ENCODE data around the gene ZNF467. TPM values are rescaled to one million over a fixed set of nuclear protein-coding genes. Genes with fewer than 3 reads are reported as not detected.

ZNF467 gene
- total and polyA plus RNA-seq, 7 donors, result 0.87 to 2.8 (median 1.7) TPM

DNA sequence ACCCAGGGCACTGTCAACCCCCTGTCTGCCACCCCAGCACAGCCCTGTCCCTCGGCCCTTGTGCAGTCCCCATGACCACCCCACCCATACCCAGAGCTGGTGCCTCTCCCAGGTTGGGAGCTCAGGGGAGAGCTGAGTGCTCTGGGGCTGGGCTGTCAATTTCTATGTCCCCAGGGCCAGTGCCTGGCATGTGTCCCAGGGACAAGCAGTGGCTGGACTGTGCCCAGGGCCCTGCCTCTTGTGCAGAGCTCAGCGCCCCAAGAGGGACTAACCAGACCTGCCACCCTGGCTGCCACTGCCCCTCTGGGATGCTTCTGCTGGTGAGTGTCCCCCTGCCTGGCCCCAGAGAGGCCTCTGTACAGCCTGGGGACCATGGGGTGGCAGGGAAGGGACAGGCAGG is 35.8 kb upstream of the ZNF467 start:
- ATAC-seq, result no peak
- intact Hi-C loops (cut with DNase I), result no loop called here
- Histone ChIP-seq H3K4me1 (no peaks in the 10 kb centered on the region), H3K36me3 (ENCODE audit: insufficient read depth in 1 of 2, low read depth in 1 of 2) (no peaks in the 10 kb centered on the region), H3K4me3 (no peak overlapping the region), H3K27ac (no peak overlapping the region), H3K27me3 (ENCODE audit: insufficient read depth in 3 of 3, low read length in 2 of 3) (peaks cover 0 to 2% (median 0%) of the 10 kb centered on the region in 3 donors), H3K9me3 (no peaks in the 10 kb centered on the region)
- DNase-seq, result no peak
- TF ChIP-seq, protein P1, sequence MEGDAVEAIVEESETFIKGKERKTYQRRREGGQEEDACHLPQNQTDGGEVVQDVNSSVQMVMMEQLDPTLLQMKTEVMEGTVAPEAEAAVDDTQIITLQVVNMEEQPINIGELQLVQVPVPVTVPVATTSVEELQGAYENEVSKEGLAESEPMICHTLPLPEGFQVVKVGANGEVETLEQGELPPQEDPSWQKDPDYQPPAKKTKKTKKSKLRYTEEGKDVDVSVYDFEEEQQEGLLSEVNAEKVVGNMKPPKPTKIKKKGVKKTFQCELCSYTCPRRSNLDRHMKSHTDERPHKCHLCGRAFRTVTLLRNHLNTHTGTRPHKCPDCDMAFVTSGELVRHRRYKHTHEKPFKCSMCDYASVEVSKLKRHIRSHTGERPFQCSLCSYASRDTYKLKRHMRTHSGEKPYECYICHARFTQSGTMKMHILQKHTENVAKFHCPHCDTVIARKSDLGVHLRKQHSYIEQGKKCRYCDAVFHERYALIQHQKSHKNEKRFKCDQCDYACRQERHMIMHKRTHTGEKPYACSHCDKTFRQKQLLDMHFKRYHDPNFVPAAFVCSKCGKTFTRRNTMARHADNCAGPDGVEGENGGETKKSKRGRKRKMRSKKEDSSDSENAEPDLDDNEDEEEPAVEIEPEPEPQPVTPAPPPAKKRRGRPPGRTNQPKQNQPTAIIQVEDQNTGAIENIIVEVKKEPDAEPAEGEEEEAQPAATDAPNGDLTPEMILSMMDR (IDR thresholded peaks at IDR 0.05), result no peak
- WGBS, 3 donors, result 76 to 86% (median 83%) methylated on average over 2 of the region's 2 CpGs

DNA sequence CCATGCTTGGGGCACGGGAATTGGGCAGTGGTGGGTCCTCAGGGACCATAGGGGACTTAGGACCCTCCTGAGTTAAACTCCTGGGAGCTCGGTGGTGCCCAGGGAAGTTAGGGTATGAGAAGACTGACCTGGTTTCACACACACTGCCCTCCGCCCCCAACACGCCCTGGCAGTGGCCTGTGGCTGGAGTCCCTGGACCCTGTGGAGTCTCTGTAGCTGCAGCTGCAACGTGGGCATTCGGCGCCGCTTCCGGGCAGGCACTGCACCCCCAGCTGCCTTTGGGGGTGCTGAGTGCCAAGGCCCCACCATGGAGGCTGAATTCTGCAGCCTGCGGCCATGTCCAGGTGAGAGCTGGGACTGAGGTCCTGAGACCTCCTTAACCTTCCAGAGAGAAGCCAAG is 34.9 kb upstream of the ZNF467 start:
- intact Hi-C loops (cut with DNase I), result no loop called here
- TF ChIP-seq, protein P1 (IDR thresholded peaks at IDR 0.05), result no peak
- WGBS, 3 donors, result 87 to 93% (median 87%) methylated on average over 8 to 10 of the region's 10 CpGs

DNA sequence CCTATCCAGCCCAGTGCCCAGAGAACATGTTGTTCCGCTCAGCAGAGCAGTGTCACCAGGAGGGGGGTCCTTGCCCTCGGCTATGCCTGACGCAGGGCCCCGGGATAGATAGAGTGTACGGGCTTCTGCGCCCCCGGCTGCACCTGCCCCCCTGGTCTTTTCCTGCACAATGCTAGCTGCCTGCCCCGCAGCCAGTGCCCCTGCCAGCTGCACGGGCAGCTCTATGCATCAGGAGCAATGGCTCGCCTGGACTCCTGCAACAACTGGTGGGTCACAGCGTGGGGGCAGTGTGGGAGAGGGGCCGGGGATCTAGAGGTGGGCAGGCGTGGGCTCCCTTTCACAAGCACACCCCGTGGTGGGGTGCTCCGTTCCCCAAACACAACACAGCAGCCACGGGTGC is 33.3 kb upstream of the ZNF467 start:
- intact Hi-C loops (cut with DNase I), result no loop called here
- Histone ChIP-seq H3K4me3 (no peak overlapping the region), H3K9me3 (no peaks in the 10 kb centered on the region), H3K4me1 (no peaks in the 10 kb centered on the region), H3K27ac (no peak overlapping the region), H3K36me3 (ENCODE audit: insufficient read depth in 1 of 2, low read depth in 1 of 2) (no peaks in the 10 kb centered on the region), H3K27me3 (ENCODE audit: insufficient read depth in 3 of 3, low read length in 2 of 3) (peaks cover 0 to 2% (median 0%) of the 10 kb centered on the region in 3 donors)
- 68 to 72% (median 69%) methylated on average over 16 of the region's 16 CpGs for WGBS, 3 donors
- ATAC-seq (no peak), DNase-seq (no peak)
- TF ChIP-seq, protein P1 (IDR thresholded peaks at IDR 0.05), result no peak

More for the DNA sequence above, 34.9 kb upstream of the ZNF467 start:
- Histone ChIP-seq H3K36me3 (ENCODE audit: insufficient read depth in 1 of 2, low read depth in 1 of 2) (no peaks in the 10 kb centered on the region), H3K27me3 (ENCODE audit: insufficient read depth in 3 of 3, low read length in 2 of 3) (peaks cover 0 to 2% (median 0%) of the 10 kb centered on the region in 3 donors), H3K27ac (no peak overlapping the region), H3K4me1 (no peaks in the 10 kb centered on the region), H3K9me3 (no peaks in the 10 kb centered on the region), H3K4me3 (no peak overlapping the region)
- DNase-seq (no peak), ATAC-seq (no peak)

DNA sequence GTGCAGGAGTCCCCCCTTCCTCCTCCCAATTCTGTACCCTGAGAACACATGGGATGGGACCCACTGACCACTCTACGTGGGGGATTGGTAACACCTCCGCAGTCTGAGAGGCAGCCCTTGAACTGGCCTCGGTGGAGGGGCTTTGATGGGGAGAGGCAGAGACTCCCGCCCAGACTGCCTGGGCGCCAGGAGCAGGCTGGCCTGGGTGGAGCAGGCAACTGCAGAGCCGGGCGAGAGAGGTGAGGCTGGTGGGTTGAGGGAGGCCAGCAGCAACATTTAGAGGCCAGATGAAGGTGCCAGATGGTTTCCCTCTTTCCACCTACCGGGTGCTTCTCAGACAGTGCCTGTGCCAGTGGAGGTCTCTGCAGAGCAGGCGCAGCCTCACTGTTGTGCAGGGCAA is 30.7 kb upstream of the ZNF467 start:
- TF ChIP-seq, protein P1 (IDR thresholded peaks at IDR 0.05), result no peak
- intact Hi-C loops (cut with DNase I), result no loop called here
- 72 to 81% (median 73%) methylated on average over 9 of the region's 9 CpGs for WGBS, 3 donors
- H3K27me3 ChIP-seq (ENCODE audit: insufficient read depth in 3 of 3, low read length in 2 of 3), result no peaks in the 10 kb centered on the region
- no peak for ATAC-seq
- no peak overlapping the region for H3K27ac ChIP-seq
- no peak for DNase-seq
- no peaks in the 10 kb centered on the region for H3K4me1 ChIP-seq
- no peaks in the 10 kb centered on the region for H3K9me3 ChIP-seq
- no peaks in the 10 kb centered on the region for H3K36me3 ChIP-seq (ENCODE audit: insufficient read depth in 1 of 2, low read depth in 1 of 2)
- no peak overlapping the region for H3K4me3 ChIP-seq

DNA sequence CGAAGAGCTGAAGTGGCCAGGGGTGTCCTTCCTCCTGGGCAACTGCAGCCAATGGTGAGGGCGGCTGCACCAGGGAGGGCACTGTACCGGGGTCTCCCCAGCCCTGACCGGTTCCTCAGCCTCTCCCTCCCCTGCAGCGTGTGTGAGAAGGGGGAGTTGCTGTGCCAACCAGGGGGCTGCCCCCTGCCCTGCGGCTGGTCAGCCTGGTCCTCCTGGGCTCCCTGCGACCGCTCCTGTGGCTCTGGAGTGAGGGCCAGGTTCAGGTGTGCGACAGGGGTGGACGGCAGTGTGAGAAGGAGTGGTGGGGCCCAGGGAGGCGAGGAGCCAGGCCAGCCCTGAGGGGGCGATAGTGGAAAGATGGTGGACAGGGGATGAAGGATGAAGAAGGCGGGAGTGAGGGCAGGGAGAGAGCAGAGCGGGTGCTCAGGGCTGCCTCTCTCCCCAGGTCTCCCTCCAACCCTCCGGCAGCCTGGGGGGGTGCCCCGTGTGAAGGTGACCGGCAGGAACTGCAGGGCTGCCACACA is 30.2 kb upstream of the ZNF467 start:
- no peak overlapping the region for H3K4me3 ChIP-seq
- intact Hi-C loops (cut with DNase I), result no loop called here
- no peaks in the 10 kb centered on the region for H3K27me3 ChIP-seq (ENCODE audit: insufficient read depth in 3 of 3, low read length in 2 of 3)
- H3K27ac ChIP-seq, result no peak overlapping the region
- H3K9me3 ChIP-seq, result no peaks in the 10 kb centered on the region
- H3K36me3 ChIP-seq (ENCODE audit: insufficient read depth in 1 of 2, low read depth in 1 of 2), result no peaks in the 10 kb centered on the region
- 73 to 79% (median 78%) methylated on average over 14 to 17 of the region's 17 CpGs for WGBS, 3 donors
- DNase-seq (no peak), ATAC-seq (no peak)
- TF ChIP-seq, protein P1 (IDR thresholded peaks at IDR 0.05), result no peak
- no peaks in the 10 kb centered on the region for H3K4me1 ChIP-seq

Measured in psoas muscle (tissue), 8 donors.